Ramos (cell line): Measurements from ENCODE around the gene C2orf68.
"Not testable (repeated sequence)": the region's sequence is repeated elsewhere in the genome, so short reads cannot be mapped to it uniquely, and the experiment has no call there.

Experiments used
- in situ Hi-C: fragments of 300-500 bp; cut with MboI; formaldehyde crosslinking; loops from one replicate; pipeline ENCODE4 v1.14.3; 2022; ENCODE audit warnings: low sequenced_read_pairs; ENCODE audit not compliant: unreplicated experiment

Gene C2orf68

GRCh38 chr2:85635011-85635410, 23.1 kb upstream of the C2orf68 start:
- in situ Hi-C loops = no loop called here

GRCh38 chr2:85631316-85631715, 19.4 kb upstream of the C2orf68 start:
- in situ Hi-C loops = no loop called here

GRCh38 chr2:85628658-85629057, 16.8 kb upstream of the C2orf68 start:
- in situ Hi-C loops = no loop called here

- in situ Hi-C loops = no loop called here
Observed at GRCh38 chr2:85623991-85624390, 12.1 kb upstream of the C2orf68 start.

- in situ Hi-C loops = no loop called here
Observed at GRCh38 chr2:85621338-85621737, 9.5 kb upstream of the C2orf68 start.

- in situ Hi-C loops = no loop called here
Observed at GRCh38 chr2:85619617-85620016, 7.8 kb upstream of the C2orf68 start.

DNA sequence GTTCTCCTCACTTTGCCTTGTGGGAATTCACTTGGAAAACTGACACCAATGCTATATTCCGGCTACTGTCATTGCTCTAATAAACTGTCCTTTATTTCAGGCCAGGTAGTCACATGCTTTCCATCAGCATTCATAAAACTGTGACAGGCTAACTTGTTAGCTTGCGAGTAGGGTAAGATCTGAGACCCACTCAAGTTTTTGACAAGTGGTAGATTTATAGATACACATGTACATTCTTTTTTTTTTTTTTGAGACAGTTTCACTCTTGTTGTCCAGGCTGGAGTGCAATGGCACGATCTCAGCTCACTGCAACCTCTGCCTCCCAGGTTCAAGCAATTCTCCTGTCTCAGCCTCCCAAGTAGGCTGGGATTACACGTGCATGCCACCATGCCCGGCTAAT, 5.9 kb upstream of the C2orf68 start:
- in situ Hi-C loops = not testable (repeated sequence)

- in situ Hi-C loops = no loop called here
Observed at GRCh38 chr2:85615413-85615728, 3.5 kb upstream of the C2orf68 start.

- in situ Hi-C loops = not testable (repeated sequence)
Observed at GRCh38 chr2:85614757-85615156, 2.9 kb upstream of the C2orf68 start.

DNA sequence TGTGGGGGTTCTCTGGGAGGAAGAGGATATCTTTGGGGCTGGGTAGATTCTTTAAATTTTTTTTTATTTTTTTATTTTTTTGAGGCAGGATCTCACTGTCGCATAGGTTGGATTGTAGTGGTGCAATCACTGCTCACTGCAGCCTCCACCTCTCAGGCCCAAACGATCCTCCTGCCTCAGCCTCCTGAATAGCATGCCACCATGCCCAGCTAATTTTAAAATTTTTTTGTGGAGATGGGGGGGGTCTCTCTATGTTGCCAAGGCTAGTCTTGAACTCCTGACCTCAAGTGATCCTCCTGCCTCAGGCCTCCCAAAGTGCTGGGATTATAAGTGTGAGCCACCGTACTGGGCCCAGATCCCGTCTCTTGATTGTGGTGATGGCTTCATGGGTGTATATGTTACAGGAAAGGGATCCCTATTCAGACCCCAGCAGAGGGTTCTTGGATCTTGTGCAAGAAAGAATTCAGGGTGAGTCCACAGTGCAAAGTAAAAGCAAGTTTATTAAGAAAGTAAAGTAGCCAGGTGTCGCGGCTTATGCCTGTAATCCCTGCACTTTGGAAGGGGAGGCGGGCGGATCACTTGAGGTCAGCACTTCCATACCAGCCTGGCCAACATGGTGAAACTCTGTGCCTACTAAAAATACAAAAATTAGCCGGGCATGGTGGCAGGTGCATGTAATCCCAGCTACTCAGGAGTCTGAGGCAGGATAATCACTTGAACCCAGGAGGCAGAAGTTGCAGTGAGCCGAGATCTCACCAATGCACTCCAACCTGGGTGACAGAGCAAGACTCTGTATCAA, 2.0 kb upstream of the C2orf68 start:
- in situ Hi-C loops = no loop called here

DNA sequence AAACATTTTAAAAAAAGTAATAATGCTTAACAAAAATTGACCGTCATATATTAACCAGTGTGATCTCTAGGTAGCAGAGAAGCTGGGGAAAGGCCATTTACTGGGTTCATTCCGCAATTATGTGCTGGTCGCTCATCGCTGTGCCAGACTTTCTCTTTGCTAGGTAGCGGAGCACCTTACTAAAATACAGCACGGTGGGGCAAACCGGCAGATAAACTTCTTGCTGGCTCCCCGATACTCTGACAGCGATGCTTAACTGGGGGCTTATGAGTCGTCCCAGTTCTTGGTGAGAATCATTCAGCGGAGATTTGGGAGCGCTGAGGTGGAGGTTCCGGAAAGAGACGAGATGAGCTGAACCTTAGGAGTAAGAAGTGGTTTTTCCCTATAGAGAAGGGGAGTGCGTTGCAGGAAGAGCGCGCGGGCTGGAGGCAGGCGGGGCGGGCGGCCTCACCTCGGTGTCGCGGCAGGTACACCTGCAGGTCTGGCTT, 605 bp downstream of the C2orf68 start:
- in situ Hi-C loops = no loop called here

- in situ Hi-C loops = no loop called here
Observed at GRCh38 chr2:85607268-85608215, 4.3 kb downstream of the C2orf68 start.

- in situ Hi-C loops = no loop called here
Observed at GRCh38 chr2:85606116-85606455, 5.8 kb downstream of the C2orf68 start.

DNA sequence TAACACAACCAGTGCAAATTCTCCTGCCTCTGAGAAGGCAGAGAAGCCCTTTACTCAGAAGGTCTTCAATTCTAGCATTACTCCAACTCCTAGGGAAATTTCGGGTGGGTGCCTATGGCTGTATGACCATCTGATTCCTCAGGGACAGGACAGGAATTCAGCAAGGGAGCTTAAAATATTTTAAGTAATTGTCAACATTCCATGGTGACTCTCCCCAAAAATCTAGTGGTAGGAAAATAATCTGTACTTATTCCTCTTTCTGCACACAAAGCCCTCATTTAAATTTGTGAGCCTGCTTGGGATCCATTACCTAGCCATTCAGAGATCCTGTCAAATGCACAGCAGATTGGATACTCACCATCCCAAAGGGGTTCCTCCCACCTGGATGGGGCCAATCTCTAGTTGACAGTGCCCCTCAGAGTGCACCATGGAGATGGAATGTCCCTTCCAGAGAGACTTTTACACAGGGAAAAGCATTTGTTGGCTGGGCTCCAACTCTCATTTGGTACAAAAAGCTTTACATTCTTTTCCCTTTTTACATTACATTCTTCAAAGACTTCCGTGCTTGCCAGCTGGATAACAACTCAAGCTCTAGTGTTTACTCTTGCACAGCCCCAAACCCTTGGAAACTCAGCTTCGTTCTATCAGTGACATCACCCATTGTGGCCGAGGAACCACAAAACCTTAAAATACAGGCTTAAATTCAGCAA, 6.3 kb downstream of the C2orf68 start:
- in situ Hi-C loops = no loop called here

- in situ Hi-C loops = no loop called here
Observed at GRCh38 chr2:85604568-85605339, 7.1 kb downstream of the C2orf68 start.

DNA sequence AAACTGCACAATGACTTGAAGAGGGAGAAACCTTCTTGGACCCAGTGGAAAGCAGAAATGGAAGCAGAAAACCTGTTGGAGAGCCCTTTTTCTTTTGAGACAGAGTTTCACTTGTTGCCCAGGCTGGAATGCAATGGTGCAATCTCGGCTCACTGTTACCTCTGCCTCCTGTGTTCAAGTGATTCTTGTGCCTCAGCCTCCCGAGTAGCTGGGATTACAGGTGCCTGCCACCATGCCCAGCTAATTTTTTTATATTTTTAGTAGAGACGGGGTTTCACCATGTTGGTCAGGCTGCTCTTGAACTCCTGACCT, 7.8 kb downstream of the C2orf68 start:
- in situ Hi-C loops = not testable (repeated sequence)

- in situ Hi-C loops = no loop called here
Observed at GRCh38 chr2:85602476-85603234, 9.2 kb downstream of the C2orf68 start, which contains the start of gene TMEM150A. Gene TMEM150A, minus strand, starts transcription at chr2:85602698. Its CDS starts 750 bp downstream, at chr2:85601948.

GRCh38 chr2:85601771-85602475, 9.9 kb downstream of the C2orf68 start:
- in situ Hi-C loops = no loop called here
